Measurements from ENCODE around the gene CTNNA1.

Gene CTNNA1

GRCh38 chr5:138898742-138899141 is 145.5 kb downstream of the CTNNA1 start:
- FAIRE-seq: no peak
- TF ChIP-seq, protein P1, sequence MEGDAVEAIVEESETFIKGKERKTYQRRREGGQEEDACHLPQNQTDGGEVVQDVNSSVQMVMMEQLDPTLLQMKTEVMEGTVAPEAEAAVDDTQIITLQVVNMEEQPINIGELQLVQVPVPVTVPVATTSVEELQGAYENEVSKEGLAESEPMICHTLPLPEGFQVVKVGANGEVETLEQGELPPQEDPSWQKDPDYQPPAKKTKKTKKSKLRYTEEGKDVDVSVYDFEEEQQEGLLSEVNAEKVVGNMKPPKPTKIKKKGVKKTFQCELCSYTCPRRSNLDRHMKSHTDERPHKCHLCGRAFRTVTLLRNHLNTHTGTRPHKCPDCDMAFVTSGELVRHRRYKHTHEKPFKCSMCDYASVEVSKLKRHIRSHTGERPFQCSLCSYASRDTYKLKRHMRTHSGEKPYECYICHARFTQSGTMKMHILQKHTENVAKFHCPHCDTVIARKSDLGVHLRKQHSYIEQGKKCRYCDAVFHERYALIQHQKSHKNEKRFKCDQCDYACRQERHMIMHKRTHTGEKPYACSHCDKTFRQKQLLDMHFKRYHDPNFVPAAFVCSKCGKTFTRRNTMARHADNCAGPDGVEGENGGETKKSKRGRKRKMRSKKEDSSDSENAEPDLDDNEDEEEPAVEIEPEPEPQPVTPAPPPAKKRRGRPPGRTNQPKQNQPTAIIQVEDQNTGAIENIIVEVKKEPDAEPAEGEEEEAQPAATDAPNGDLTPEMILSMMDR (IDR thresholded peaks at IDR 0.05; ENCODE audit: insufficient read depth, missing control alignments): no peak
- no peak for DNase-seq (ENCODE audit: insufficient read length, low spot score)

DNA sequence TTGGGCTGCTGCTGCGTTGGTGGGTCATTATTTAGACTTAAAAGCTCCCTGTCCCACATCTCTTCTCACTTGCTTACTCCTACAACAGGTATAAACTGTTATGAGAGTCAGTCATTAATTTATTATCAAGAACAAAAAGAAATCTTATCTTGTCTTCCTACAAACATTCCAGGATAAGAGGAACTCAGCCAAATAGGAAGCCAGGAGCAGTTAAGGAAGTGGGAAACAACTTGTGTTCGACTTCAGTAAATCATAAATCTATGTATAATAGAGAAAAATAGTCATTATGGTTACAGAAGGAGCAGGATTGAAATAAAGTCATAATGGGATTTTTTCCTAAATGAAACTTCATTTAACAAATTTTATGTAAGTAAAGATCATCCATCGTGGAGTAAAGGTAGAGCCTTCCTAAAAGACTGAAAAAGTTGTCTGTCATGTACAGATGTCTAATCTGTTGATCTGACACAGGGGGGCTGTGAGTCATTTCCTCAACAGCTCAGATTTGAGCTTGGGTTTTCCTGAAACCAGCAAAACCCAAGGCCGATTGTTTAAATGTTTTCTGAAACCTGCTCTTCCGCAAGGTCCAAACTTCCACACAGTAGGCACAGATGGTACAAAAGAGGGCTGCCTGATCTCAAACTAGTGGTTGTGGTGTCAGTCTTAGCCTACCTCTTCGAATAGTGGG is 147.2 kb downstream of the CTNNA1 start:
- DNase-seq (ENCODE audit: insufficient read length, low spot score) (no peak), FAIRE-seq (no peak)
- TF ChIP-seq, protein P1 (IDR thresholded peaks at IDR 0.05; ENCODE audit: insufficient read depth, missing control alignments): no peak

- TF ChIP-seq, protein P1 (IDR thresholded peaks at IDR 0.05; ENCODE audit: insufficient read depth, missing control alignments): no peak
- FAIRE-seq (no peak), DNase-seq (ENCODE audit: insufficient read length, low spot score) (no peak)
These were observed 148.5 kb downstream of the CTNNA1 start for GRCh38 chr5:138901716-138902115.

GRCh38 chr5:138903130-138903775 is 150.0 kb downstream of the CTNNA1 start:
- FAIRE-seq: no peak
- TF ChIP-seq, protein P1 (IDR thresholded peaks at IDR 0.05; ENCODE audit: insufficient read depth, missing control alignments): no peak
- no peak for DNase-seq (ENCODE audit: insufficient read length, low spot score)

- FAIRE-seq (no peak), DNase-seq (ENCODE audit: insufficient read length, low spot score) (no peak)
- TF ChIP-seq, protein P1 (IDR thresholded peaks at IDR 0.05; ENCODE audit: insufficient read depth, missing control alignments): no peak
These were observed 152.3 kb downstream of the CTNNA1 start for GRCh38 chr5:138905541-138905940.

GRCh38 chr5:138909734-138910133 is 156.5 kb downstream of the CTNNA1 start:
- FAIRE-seq: no peak
- no peak for DNase-seq (ENCODE audit: insufficient read length, low spot score)
- TF ChIP-seq, protein P1 (IDR thresholded peaks at IDR 0.05; ENCODE audit: insufficient read depth, missing control alignments): no peak

DNA sequence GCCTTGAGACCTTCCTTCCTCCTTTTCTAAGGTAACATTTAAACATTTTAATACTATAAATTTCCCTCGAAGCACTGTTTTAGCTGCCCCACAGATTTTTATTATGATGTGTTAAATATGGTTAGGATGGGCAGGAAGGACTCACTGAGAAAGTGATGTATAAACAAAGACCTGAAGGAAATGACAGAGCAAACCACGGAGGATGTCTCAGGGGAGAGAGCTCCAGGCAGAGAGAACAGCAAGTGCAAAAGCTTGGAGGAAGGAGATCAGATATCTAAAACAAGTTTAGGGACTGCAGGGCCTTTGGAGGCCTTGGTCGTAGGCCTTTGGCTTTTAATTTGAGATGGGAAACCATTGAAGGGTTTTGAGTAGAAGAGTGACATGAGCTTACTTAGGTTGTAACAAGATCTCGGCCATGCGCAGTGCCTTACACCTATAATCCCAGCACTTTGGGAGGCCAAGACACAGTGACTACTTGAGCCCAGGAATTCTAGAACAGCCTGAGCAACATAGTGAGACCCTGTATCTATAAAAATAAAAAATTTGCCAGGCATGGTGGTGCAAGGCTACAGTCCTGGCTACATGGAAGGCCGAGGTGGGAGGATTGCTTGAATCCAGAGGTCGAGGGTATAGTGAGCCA is 157.4 kb downstream of the CTNNA1 start:
- DNase-seq (ENCODE audit: insufficient read length, low spot score) (no peak), FAIRE-seq (no peak)
- TF ChIP-seq, protein P1 (IDR thresholded peaks at IDR 0.05; ENCODE audit: insufficient read depth, missing control alignments): no peak

Data from D721Med (cell line).